HG03469 (cell line): Measurements from ENCODE around the gene PCGF3.
"Not testable (repeated sequence)": the region's sequence is repeated elsewhere in the genome, so short reads cannot be mapped to it uniquely, and the experiment has no call there.

Source experiments
- ATAC-seq: cut with Tn5 transposase; IDR thresholded peaks from one replicate; pipeline ENCODE4 v1.9.1; 2021; ENCODE audit warnings: mild to moderate bottlenecking, moderate library complexity, moderate number of reproducible peaks; ENCODE audit not compliant: unreplicated experiment

PCGF3 gene

GRCh38 chr4:722851-723360 lies 17.3 kb downstream of the PCGF3 start:
- no peak for ATAC-seq

DNA sequence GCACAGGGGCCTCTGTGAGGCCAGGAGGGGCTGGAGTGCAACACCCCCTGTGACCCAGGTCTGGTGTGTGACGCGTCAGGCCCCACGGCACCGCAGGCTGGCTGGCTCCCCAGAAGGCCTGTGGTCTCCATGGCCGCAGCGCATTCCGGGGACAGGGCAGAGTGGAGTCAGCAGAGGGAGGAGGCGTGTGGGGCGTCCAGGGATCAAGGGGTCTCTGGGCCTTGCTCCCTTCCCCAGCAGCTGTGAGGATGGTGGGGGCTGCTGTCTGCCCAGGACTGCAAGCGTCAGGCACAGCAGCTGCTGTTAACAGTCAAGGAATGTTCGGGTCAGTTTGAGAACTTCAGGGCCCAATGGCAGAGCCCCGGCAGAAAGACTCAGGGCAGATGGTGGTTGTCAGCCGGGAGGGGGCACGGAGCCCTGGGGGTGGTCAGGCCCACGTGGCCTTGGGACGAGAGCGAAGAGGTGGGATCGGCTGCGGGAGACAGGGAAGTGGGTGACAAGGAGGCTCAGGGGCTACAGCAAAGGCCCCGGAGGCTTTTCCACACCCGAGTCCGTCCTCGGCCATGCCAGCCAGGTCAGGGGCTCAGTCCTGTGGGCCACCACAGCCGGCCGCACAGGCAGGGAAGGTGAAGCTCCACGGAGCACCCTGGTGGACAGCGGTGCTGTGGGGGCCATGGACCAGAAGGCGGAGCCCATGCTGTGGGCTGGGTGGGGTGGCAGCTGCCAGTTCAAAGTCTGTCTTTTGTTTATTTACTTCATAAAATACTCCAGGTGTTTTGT lies 18.3 kb downstream of the PCGF3 start:
- ATAC-seq, result no peak

- ATAC-seq, result no peak
Measured at GRCh38 chr4:725391-726234, 20.0 kb downstream of the PCGF3 start.

DNA sequence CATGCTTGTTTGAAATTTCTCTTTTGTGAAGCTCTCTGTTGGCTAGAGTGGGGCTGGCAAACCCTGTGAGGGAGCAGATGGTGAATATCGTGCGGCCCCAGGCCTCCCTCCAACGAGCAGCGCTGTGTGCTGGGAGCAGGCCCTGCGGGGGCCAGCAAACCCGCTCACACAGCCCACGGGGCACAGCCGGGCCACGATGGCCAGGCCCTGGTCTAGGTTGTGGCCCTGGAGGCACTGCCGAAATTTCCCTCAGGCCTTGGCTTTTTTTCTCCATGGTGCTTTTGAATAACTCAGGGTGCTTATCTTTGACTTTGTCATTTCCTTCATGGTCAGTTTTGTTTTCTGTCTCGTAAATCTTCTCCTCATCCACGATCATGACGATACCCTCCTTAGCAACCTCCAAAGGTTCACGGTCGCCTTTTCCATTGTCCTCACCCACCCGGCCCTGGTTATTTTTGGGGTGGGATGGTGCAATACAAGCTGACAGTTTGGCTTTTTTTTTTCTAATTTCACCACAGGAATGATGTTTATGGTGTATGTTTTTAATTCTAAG lies 20.7 kb downstream of the PCGF3 start:
- no peak for ATAC-seq

DNA sequence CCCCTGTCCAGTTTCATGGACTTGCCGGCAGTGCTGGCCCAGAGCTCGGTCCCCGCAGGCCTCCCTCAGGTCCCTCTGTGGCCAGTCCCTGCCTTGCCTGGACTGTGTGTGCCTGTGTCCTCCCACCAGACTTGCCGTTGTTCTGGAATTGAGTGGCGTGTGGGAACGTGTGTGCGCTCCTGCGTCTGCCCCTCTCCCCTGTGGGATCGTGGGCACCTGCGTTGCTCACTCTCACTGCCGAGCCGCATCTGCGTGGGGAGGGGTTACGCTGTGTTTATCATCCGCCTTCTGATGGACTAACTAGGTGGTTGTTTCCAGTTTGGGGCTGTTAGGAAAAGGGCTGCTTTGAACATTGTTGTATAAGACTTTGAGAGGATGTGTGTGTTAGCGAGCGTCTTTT lies 21.2 kb downstream of the PCGF3 start:
- no peak for ATAC-seq

GRCh38 chr4:727576-727975 lies 21.9 kb downstream of the PCGF3 start:
- ATAC-seq, result no peak

- ATAC-seq, result no peak
Measured at GRCh38 chr4:729336-730315, 24.0 kb downstream of the PCGF3 start.

DNA sequence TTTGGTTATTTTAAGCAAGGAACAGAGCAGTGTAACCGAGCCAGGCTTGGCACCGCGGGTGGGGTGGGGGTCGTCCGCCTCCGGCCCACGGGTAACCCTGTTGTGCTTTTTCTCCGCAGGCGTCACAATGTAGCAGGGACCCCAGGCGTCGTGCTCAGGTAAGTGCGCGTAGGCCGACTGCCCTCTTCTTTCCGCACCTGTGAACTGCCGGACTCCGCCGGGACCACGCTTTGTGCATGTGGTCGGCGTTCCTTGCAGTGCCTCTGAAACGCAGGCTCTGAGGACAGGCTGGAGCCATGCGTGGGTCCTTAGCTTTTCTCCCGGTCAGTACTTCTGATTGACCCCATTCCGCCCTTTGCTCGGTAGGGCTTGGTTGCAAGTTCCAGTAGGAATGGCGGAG lies 24.9 kb downstream of the PCGF3 start:
- ATAC-seq, result no peak

DNA sequence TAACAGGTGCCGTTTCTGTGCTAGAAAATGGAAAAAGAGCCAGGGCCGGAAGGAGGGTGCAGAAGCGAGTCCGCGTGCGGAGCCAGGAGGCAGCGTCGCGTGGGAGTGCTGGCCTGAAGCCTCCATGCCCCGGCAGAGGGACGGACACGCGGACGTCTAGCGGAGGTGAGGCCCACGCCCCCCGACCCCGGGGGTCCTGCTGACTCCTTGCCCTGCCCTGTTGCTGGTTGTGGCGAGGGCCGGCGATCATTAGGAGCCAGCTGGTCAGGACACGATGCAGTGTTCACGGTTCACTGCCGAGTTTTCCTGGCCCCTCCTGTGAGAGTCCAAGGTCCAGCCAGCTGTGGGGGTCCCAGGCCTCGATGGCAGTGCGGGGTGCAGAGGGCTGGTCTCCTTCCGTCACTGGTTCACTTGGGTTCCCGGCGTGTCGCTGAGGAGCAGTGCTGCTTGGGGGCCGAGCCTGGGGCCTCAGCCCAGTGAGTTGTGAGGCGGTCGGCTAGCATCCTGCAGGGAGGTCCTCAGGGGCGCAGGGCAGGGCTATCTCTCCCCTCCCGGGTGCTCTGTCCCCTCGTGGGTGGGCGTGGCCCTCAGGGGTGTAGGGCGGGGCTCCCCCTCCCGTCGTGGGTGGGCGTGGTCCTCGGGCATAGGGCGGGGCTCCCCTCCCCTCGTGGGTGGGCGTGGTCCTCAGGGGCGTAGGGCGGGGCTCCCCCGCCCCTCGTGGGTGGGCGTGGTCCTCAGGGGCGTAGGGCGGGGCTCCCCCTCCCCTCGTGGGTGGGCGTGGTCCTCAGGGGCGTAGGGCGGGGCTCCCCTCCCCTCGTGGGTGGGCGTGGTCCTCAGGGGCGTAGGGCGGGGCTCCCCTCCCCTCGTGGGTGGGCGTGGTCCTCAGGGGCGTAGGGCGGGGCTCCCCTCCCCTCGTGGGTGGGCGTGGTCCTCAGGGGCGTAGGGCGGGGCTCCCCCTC lies 25.6 kb downstream of the PCGF3 start:
- ATAC-seq, result not testable (repeated sequence)

DNA sequence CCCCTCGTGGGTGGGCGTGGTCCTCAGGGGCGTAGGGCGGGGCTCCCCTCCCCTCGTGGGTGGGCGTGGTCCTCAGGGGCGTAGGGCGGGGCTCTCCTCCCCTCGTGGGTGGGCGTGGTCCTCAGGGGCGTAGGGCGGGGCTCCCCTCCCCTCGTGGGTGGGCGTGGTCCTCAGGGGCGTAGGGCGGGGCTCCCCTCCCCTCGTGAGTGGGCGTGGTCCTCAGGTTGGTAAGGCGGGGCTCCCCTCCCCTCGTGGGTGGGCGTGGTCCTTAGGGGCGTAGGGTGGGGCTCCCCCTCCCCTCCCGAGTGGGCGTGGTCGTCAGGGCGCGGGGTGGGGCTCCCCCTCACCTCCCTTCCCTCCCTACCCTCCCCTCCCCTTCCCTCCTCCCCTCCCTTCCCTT lies 26.3 kb downstream of the PCGF3 start:
- not testable (repeated sequence) for ATAC-seq

DNA sequence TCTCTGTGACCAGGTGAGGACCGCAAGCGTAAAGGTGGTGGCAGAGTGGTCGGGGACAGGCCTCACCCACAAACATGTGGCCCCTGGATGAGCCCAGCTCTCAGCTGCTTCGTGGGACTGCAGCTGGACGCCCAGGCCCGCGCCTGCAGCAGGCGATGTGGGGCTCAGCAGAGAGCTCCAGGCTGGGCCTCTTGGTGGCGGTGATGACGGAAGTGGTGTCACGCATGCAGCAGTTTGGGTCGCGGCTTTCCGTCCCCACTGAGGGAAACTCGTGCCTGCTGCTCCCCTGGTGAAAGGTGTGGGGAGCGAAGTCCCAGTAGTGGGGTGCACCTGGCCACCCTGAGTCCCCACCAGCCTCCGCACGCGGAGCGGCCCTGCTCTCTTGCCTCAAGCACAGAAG lies 26.9 kb downstream of the PCGF3 start:
- no peak for ATAC-seq

DNA sequence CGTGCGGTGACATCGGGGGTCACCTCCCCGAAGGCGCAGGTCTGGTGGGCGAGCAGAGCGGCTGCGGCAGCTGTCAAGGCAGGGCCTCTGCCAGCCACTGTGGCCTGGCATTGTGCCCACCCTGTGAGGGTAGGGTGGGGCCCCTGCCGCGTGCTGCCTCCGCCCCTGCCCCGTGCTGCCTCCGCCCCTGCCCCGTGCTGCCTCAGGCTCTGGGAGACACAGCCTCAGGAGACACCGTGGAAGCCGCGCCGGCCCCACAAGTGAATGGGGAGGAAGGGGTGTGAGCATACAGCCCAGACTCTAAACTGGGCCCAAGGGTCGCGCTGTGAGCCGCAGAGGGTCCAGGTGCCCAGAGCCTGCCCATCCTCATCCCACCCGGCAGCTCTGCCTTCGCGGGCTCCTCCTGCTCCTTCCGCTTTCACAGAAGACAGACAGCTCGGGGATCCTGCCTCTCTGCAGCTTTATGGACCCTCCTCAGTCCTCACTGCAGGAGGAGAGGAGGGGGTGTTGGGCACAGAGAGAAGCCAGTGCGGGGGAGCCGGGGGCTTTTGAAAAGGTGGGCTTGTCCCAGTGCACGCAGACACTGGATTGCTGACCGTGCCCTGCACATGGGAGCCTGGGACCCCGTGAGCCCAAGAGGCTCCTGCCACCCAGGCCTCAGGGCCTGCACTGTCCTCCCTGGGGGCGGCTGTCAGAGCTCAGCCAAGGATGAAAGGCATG lies 27.4 kb downstream of the PCGF3 start:
- no peak for ATAC-seq

DNA sequence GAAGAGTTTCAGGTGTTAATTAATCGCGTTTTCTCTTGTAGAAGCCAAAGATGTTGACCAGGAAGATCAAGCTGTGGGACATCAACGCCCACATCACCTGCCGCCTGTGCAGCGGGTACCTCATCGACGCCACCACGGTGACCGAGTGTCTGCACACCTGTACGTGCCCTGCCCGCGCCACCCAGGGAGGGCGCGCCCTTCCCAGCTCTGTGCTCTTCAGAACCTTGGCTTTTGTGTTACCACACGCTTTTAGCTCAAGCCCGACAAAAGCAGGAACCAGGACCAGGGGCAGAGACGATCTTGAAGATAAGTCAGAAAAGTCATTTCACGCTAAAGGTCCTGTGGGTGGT lies 28.0 kb downstream of the PCGF3 start:
- no peak for ATAC-seq

GRCh38 chr4:734075-734474 lies 28.4 kb downstream of the PCGF3 start:
- ATAC-seq, result no peak

- no peak for ATAC-seq
Measured at GRCh38 chr4:734951-735350, 29.3 kb downstream of the PCGF3 start.

DNA sequence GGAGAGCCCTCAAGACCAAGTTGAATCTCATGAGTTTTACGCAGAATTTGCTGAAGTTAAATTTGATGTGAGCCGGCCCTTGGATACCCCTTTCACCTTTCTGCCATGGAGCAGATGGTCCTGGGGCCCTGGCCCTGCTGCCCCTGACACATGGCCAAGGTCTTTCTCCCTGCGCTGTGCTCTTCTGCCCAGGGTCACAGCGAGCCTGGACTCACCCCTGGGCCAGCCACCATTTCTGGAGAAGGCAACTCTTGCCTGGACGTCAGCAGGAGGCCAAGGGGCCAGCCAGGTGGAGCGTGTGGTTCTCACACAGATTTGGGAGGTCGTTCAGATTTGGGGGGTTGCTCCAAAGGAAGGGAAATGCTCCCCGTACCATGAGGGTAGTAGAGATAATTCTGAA lies 30.0 kb downstream of the PCGF3 start:
- ATAC-seq, result no peak

DNA sequence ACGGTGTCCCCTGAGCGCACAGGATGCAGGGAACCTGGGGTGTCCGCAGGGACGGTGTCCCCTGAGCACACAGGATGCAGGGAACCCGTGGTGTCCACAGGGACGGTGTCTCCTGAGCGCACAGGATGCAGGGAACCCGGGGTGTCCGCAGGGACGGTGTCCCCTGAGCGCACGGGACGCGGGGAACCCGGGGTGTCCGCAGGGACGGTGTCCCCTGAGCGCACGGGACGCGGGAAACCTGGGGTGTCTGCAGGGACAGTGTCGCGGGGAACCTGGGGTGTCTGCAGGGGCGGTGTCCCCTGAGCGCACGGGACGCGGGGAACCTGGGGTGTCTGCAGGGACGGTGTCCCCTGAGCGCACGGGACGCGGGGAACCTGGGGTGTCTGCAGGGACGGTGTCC lies 30.9 kb downstream of the PCGF3 start:
- ATAC-seq, result not testable (repeated sequence)

GRCh38 chr4:738781-739280 lies 33.2 kb downstream of the PCGF3 start:
- ATAC-seq, result no peak

DNA sequence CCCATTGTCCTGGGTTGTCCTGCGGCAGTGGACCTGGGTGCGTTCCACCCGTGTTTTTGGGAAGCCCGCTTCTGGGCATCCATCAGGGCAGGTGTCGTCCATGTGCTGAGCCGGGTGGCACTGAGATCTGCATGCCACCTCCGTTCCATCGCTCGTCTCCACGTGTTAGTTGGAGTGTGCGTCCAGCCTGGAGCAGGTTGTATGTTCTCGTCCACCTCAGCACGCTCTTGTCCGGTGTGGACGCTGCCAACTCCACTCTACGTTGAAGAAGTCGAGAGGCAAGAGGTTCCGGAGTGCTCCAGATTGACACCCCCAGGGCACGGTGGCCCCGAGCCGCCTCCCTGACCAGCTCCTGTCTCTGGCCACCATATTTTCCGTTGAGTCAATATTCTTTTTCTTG lies 33.9 kb downstream of the PCGF3 start:
- ATAC-seq, result no peak
